ENCODE measurements around the gene CLASP1.
"Not testable (repeated sequence)": the region's sequence is repeated elsewhere in the genome, so short reads cannot be mapped to it uniquely, and the experiment has no call there.

DNA sequence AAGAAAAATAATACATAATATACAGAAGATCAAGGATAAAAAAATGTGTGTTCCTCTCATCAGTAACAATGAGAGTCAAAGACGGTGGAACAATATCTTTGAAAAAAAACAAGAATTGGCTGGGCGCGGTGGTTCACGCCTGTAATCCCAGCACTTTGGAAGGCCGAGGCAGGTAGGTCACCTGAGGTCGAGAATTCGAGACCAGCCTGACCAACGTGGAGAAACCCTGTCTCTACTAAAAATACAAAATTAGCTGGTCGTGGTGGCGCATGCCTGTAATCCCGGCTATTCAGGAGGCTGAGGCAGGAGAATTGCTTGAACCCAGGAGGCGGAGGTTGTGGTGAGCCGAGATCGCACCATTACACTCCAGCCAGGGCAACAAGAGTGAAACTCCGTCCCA lies 335.6 kb downstream of the CLASP1 start:
- TF ChIP-seq, protein P1, sequence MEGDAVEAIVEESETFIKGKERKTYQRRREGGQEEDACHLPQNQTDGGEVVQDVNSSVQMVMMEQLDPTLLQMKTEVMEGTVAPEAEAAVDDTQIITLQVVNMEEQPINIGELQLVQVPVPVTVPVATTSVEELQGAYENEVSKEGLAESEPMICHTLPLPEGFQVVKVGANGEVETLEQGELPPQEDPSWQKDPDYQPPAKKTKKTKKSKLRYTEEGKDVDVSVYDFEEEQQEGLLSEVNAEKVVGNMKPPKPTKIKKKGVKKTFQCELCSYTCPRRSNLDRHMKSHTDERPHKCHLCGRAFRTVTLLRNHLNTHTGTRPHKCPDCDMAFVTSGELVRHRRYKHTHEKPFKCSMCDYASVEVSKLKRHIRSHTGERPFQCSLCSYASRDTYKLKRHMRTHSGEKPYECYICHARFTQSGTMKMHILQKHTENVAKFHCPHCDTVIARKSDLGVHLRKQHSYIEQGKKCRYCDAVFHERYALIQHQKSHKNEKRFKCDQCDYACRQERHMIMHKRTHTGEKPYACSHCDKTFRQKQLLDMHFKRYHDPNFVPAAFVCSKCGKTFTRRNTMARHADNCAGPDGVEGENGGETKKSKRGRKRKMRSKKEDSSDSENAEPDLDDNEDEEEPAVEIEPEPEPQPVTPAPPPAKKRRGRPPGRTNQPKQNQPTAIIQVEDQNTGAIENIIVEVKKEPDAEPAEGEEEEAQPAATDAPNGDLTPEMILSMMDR (optimal IDR thresholded peaks at IDR 0.05 in 1 of 3, IDR thresholded peaks at IDR 0.05 in 1 of 3, conservative IDR thresholded peaks at IDR 0.05 in 1 of 3; ENCODE audit: extremely low read depth in 1 of 3, insufficient read depth in 2 of 3, low read length in 3 of 3), result not testable (repeated sequence)
- not testable (repeated sequence) for TF ChIP-seq EZH2 (IDR thresholded peaks at IDR 0.05; ENCODE audit: low read length)

Data from keratinocyte (primary cell).